ENCODE results near the gene SLC6A17.

SLC6A17 gene

DNA sequence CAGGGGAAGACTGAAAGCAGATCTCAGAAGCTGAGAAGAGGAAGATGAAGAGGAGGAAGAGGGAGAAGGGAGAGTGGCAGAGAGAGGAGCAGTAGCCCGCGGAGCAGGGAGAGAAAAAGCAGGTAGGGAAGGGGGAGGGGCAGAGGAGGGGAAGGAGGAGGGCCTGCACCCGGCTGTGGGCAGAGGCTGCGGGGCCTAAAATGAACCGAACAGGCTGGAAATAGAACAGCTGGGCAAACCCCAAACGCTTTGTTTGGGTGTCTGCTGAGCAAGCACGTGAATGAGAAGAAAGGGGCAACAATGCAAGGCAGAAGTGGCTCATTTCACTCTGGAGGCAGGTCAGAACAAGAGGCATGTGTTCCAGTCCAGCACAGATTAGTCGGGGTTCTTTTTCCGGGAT, 93.3 kb downstream of the SLC6A17 start:
- DNase-seq, result no peak

GRCh38 chr1:110245876-110246620, 95.8 kb downstream of the SLC6A17 start:
- no peak for DNase-seq

- DNase-seq, result no peak
Measured at GRCh38 chr1:110248746-110249145, 98.5 kb downstream of the SLC6A17 start.

DNA sequence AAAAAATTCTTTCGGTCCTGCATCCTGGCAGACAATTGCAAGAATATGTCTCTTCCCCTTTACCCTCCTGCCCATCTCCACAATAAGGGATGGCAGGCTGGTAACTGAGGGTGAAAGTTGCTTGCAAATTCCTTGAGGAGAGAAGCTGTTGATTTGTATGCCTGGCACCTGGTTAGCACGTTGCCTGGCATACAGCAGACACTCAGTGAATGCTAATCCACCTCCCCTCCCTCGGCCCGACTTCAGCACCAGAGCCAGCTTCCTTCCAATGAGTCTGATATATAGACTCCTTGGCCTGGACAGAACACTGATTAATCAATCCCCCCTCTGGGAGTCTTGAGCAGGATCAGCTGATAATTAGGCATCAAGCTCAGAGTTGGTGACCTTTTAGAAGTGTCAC, 99.0 kb downstream of the SLC6A17 start:
- DNase-seq, result no peak

- no peak for DNase-seq
Measured at GRCh38 chr1:110250008-110250407, 99.7 kb downstream of the SLC6A17 start.

GRCh38 chr1:110250749-110251148, 100.5 kb downstream of the SLC6A17 start:
- DNase-seq, result no peak

All from NCI-H510A (cell line).